ENCODE results near the gene WAS. TPM values are rescaled to one million over a fixed set of nuclear protein-coding genes. Genes with fewer than 3 reads are reported as not detected.

The WAS gene
- total RNA-seq, 1 donor, result under 0.01 TPM

Small RNA genes lying within 50 kb of the gene (small RNA-seq; reads per million reads assigned to genes)
- not detected for gene RNU6-1056P

Other genes starting within 250 kb of the WAS start
- 4.2 and 12.5 TPM in 2 replicates for gene SLC38A5, start 213.5 kb upstream of the WAS start, total RNA-seq
- gene FTSJ1, start 207.6 kb upstream of the WAS start, total RNA-seq, result 53.5 and 74.4 TPM in 2 replicates
- 6.5 and 8.4 TPM in 2 replicates for gene PORCN, start 174.8 kb upstream of the WAS start, total RNA-seq
- gene EBP, start 162.0 kb upstream of the WAS start, total RNA-seq, result 126 and 200 TPM in 2 replicates
- gene TBC1D25, start 144.1 kb upstream of the WAS start, total RNA-seq, result 7.8 and 12.2 TPM in 2 replicates
- 121 and 348 TPM in 2 replicates for gene RBM3, start 109.3 kb upstream of the WAS start, total RNA-seq
- 58.7 and 87.3 TPM in 2 replicates for gene WDR13, start 86.3 kb upstream of the WAS start, total RNA-seq
- gene SUV39H1, start 12.9 kb downstream of the WAS start, total RNA-seq, result 4.8 and 5.6 TPM in 2 replicates
- not detected in 2 replicates for gene GLOD5, start 77.9 kb downstream of the WAS start, total RNA-seq
- gene GATA1, start 102.8 kb downstream of the WAS start, total RNA-seq, result not detected in 2 replicates
- gene HDAC6, start 118.3 kb downstream of the WAS start, total RNA-seq, result 22.5 and 29.4 TPM in 2 replicates
- not detected in 2 replicates for gene ERAS, start 142.7 kb downstream of the WAS start, total RNA-seq
- gene PCSK1N, start 151.8 kb downstream of the WAS start, total RNA-seq, result 0.32 TPM in 1 of 2 replicates, not detected in the other
- gene TIMM17B, start 214.0 kb downstream of the WAS start, total RNA-seq, result 39.3 and 47.7 TPM in 2 replicates
- gene PQBP1, start 214.1 kb downstream of the WAS start, total RNA-seq, result 27.2 and 38.3 TPM in 2 replicates
- 17.1 and 25.5 TPM in 2 replicates for gene SLC35A2, start 227.8 kb downstream of the WAS start, total RNA-seq
- 4.5 and 12.5 TPM in 2 replicates for gene PIM2, start 235.2 kb downstream of the WAS start, total RNA-seq